ENCODE results near the gene CDK17.
A peak's percentile ranks its signal among the peaks of the same experiment; 100 is the strongest.
"Not testable (repeated sequence)": the region's sequence is repeated elsewhere in the genome, so short reads cannot be mapped to it uniquely, and the experiment has no call there.

Gene CDK17

GRCh38 chr12:96399919-96400630 is at the start of gene CDK17:
TSS of gene CDK17 (minus strand) at chr12:96400439. CDS start at chr12:96334836, 65,603 bp downstream.
- DNase-seq, result peak; percentile 89

DNA sequence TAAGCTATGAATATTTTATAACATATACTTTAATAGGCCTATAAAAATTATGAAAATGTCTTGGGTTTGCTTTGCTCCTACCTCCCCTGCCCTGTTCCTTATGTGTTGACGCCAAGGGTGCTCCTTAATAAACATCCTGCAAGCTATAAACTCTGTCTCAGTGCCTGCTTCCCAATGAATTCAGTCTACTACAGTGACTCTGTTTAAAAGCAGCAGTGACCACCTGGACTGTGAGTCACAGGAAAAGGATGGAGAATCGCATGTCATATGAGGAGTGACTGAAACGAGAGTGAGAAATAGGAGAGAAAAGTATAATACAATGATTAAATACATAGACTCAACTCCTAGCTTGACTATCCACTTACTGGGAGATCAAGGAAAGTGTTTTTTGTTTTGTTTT is 48.1 kb upstream of the CDK17 start:
- no peak for DNase-seq

DNA sequence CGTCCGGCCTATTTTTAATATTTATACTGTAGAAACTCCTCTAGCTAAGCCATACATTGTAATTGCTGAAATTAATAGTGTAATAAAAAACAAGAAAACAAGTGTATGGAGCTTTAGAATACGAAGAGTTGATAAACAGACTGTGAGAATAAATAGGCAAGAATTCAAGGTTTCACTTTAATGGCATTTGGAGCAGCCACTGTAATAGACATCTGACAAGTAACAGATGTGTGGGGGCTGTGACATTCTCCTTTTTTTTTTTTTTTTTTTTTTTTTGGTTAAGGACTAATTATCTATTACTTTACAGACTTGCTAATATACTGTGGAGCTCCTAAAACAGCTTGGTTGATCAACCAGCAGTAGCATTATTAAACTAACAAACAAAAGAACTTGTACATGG is 47.0 kb upstream of the CDK17 start:
- no peak for DNase-seq

- peak; percentile 57 for DNase-seq
These were observed 45.7 kb upstream of the CDK17 start for GRCh38 chr12:96445691-96446583.

DNA sequence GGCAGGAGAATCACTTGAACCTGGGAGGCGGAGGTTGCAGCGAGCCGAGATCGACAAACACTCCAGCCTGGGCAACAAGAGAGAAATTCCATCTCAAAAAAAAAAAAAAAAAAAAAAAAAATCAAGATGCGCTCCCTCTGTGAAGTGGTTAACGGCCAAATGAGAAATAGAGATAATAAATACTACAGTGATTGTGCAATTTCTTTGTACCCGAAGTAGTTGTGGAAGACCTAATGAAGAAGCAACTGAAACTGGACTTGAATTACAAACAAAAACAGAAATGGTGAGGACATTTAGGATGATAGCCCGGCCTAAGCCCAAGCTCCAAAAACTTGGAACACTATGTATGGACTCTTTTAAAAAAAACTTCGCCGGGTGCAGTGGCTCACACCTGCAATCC is 44.2 kb upstream of the CDK17 start:
- DNase-seq, result no peak

DNA sequence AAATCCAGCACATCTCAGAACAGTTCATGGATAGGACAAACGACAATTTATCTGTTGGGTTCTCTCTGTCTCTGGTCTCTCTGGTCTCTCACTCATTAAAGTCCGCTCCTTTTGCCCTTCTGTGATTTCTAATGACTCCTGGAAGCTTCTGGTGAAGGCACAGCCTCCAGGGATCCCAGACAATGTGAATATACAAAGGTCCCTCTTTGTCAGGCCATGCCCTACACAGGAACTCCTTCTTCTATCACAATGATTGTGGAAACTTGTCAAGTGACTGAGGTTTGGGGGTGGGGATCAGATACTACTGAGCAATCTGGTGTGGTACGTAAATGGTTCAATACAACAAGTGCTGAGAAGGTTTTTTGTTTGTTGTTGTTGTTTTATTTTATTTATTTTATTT is 42.7 kb upstream of the CDK17 start:
- no peak for DNase-seq

- no peak for DNase-seq
These were observed 41.6 kb upstream of the CDK17 start for GRCh38 chr12:96441816-96442215.

DNA sequence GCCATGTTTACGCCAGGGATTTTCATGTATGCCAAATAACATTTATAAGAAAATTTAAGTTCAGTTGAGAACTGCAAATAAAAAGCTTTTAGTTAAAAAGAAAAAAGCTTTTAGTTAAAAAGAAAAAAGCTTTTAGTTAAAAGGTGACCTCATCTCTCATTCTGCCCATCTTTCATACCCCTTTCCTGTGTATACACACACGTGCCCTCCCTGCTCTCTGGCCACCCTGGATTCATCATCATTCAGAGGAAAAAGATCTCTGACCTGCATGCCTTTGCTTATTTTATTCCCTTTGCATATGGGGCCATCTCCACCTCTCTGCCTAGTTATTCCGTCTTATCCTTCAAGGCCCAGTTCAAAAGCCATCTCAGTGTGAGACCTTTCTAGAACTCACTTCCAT is 38.1 kb upstream of the CDK17 start:
- no peak for DNase-seq

DNA sequence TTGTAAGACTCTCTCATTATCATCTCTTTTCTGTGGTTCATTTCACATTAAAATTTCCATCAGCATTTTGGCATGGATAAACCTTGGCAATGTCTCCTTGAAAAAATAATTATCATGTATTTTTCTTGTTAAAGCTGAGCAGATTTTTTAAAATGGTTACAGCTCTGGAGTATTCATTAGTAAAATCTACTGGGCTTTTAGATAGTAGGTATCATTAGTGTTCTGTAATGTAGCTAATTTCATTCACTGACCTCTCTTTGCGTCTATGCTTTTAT is 36.9 kb upstream of the CDK17 start:
- no peak for DNase-seq

- DNase-seq, result no peak
These were observed 36.3 kb upstream of the CDK17 start for GRCh38 chr12:96436366-96437170.

GRCh38 chr12:96434107-96434506 is 33.9 kb upstream of the CDK17 start:
- peak; percentile 74 for DNase-seq

DNA sequence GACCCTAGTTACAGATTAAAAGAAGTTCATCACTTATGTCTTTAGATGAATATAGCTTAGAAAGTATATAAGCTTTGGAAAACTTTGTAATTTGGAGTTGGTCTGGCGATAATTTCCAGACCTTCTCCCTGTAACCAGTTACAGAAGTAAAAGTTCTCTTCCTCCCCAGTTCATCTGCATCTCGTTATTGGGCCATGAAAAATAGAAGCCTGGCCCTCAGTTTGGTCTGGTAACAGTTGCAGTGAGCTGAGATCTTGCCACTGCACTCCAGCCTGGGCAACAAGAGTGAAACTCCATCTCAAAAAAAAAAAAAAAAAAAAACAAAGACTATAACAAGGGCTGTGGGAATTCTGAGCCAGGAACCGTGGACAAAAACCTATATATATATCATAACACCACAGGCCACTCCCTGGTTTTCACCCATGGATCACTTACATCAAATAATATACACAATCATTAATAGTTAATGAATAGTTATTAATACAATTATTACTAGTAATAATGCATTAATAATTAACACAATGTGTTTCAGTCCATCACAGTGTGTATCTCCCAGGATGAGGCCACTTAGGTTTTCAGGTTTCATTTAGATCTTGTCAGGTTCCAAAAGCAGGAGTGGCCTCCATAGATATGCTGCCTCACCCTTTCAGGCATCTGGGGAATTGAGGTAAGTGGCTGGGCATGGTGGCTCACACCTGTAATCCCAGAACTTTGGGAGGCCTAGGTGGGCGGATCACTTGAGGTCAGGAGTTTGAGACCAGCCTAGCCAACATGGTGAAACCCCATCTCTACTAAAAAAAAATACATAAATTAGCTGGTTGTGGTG is 32.5 kb upstream of the CDK17 start:
- DNase-seq, result not testable (repeated sequence)

DNA sequence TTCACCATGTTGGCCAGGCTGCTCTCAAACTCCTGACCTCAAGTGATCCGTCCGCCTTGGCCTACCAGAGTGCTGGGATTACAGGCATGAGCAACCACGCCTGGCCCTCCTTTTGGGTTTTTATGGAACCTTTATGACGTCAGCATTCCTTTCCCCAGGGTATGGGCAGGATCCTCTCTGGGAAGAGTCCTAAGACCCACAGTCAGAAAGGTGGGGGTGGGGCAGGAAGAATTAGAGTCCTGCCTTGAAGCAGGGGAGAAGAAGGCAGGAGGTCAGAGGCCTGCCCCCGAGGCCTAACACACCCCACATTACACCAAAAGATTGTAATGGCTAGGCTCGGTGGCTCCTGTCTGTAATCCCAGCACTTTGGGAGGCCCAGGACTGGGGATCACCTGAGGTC is 30.8 kb upstream of the CDK17 start:
- no peak for DNase-seq

DNA sequence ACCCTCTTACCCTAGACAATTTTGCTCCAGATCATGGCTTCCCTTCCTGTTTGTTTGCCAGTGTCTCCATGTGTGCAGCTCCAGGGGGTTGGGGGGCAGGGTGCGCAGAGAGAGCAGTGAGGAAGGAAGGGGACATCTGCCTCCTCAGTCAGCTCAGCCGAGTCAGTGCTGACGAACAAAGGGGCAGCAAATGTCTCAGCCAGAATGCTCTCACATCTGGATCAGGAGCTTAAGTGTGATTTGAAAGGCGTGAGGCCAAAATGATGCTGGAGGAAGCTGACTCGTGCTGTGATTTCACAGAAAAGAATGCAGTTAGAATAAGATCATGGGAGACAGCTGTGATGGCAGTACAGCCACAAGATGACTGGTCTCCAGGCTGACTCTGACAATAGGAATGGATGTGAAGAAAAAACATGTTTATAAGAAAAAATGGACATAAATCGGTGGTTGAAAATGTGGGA is 27.1 kb upstream of the CDK17 start:
- DNase-seq, result peak; percentile 68

DNA sequence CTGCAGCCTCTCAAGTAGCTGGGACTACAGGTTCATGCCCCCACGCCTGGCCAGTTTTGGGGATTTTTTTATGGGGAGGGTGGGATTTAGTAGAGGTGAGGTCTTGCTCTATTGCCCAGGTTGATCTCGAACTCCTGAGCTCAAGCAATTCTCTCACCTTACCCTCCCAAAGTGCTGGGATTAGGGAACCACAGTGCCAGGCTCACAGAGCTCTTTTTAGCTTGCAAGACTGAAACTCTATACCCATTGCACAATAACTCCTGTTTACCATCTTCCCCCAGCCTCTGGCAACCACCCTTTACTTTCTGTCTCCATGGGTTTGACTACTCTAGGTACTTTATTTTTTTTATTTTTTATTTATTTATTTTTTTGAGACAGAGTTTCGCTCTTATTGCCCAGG is 25.7 kb upstream of the CDK17 start:
- no peak for DNase-seq

GRCh38 chr12:96425321-96425720 is 25.1 kb upstream of the CDK17 start:
- DNase-seq, result peak; percentile 31

DNA sequence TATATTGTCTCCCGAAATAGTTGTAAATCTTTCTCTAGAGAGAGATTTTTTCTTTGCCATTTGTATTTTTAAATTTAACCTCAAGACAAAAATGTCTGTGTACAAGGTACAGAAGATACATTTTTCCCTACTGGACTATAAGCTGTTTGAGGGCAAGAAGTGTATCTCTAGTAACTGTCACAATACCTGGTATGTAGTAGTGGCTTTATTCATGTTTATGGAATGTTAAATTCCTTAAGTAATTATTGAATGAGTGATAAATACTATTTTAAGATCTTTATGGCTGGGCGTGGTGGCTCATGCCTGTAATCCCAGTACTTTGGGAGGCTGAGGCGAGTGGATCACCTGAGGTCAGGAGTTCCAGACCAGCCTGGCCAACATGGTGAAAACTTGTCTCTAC is 24.4 kb upstream of the CDK17 start:
- DNase-seq, result no peak

DNA sequence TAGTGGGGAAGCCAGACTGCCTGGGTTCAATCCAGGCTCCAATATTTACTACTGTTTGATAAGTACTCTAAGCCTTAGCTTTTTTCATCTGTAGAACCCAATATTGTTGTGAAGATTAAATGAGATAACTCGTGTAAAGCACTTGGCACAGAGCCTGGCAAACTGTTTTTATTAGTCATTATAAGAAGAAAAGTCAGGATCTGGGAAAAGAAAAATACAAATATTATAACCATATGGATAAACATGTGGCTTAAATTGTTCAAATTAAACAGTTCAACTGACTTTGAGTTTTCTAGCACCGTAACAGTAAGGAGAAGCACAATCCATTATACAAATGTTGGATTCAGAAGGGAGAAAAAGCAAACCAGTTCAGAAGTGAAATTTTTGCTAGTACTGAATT is 22.0 kb upstream of the CDK17 start:
- DNase-seq, result no peak

- DNase-seq, result no peak
These were observed 20.8 kb upstream of the CDK17 start for GRCh38 chr12:96421014-96421413.

DNA sequence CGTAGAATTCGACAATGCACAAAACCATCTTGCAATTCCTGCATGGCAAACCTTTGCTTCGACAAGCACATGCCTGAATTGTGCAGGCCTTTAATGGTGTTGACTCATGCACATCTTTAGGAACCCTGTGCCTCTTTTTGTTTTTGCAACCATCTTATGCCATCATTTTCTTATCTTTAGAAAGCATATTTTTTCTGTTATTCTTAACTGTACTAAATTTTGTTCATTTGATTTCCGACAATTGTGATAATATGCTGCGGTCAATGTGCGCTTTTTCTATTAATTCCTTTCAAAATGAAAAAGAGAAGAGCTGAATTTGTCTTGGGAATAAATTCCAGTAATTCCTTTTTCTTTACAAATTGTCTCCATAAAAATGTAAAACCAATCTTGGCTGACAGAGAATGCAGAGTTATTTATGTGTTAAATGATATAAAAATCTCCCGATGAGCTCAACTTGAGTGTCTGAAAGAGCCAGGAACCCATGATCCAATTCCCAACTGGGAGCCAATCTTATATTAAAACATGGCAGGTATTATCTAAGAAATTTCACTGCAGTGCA is 20.1 kb upstream of the CDK17 start:
- no peak for DNase-seq

DNA sequence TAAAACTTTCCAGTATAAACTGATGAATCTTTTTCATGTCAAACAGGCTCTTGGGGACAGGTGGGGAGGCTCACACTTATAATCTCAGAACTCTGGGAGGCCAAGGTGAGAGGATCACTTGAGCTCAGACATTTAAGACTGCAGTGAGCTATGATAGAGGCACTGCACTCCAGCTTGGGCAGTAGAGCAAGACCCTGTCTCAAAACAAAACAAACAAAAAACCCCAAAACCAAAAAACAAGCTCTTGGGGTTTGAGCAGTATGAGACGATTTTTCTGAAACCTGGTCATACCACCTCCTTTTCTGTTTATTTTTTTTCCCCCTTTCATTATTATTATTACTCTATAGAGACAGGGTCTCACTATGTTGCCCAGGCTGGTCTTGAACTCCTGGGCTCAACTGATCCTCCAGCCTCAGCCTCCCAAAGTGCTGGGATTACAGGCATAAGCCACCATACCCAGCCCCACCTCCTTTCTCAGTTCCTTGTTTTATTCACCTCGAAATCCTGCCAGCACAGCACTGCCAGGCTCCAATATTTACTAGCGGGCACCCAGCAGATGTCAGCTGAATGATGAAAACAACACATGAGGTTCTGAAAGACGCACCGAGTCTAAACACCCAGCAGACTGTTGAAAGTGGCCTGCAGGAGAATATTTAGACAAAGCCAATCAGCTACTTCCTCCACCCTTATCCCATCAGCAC is 19.5 kb upstream of the CDK17 start:
- no peak for DNase-seq

GRCh38 chr12:96417688-96418087 is 17.4 kb upstream of the CDK17 start:
- DNase-seq, result not testable (repeated sequence)

Measured in stimulated activated CD4-positive, alpha-beta T cell treated with anti-CD3 and anti-CD28 coated beads, Interleukin-1b, Interleukin-23, amount 100 ng/mL, for 48 hours (primary cell).